NCI-H146 treated with DMSO at 0.1 percent for 48 hours (cell line): ENCODE results near the gene DPH7.
"Not testable (repeated sequence)": the region's sequence is repeated elsewhere in the genome, so short reads cannot be mapped to it uniquely, and the experiment has no call there.

Experiments
- DNase-seq: peaks from one replicate; lab custom pipeline; 2025; ENCODE audit not compliant: unreplicated experiment; lab: John Stamatoyannopoulos, UW

The DPH7 gene

DNA sequence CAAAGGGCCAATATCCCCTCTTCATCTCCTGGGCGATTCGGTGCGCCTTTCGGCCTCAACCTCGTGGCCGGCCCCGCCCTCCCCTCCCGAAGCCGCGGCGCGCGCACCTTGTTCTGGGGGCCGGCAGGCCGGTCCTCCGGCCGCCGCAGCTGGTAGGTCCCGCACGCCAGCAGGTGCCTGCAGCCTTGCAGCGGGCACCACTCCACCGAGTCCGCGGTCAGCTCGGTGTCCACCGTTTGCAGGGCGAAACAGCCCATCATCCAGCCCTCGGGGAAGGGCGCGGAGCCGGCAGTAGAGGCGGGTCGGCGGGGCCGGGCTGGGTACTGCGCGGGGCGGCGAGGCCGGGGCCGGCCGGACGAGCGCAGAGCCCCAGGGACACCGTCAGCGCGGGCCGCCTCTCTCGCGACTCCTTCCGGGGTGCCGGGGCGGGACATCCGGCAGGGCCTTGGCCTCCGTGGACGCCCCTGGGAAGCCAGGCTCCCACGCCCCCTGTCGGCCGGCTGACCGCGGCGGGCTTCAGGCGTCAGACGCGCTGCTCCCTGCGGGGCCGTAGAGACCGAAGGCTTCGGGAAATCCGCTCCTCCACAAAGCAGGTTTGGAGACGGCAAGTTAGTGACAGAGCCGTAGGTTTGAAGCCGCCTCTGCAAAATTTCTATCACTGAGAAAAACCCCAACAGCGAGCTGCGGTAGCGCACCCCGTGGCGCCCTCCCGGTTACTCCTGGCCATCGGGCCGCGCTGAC, at the start of gene DPH7:
DPH7 (minus strand) TSS at position 408 of the 741 bp plus-strand sequence; CDS start at position 260, 148 bp downstream.
- peak; percentile 49 for DNase-seq

- DNase-seq: not testable (repeated sequence)
Observed at GRCh38 chr9:137627406-137627805, 48.7 kb upstream of the DPH7 start.

DNA sequence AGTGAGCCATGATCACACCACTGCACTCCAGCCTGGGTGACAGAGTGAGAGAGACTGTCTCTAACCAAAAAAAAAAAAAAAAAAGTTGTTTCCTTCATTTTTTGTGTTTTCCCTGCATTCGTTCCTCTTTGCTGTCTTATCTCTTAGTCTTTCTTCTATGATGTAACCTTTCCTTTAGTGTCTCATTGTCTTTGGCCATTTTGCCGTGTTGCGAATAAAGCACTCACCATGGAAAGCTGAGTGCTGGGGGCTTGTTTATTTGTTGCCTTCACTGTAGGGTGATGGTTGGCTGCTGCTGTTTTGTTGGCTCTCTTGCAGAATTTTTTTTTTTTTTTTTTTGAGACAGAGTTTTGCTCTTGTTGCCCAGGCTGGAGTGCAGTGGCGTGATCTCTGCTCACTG, 47.7 kb upstream of the DPH7 start:
- no peak for DNase-seq

- DNase-seq: not testable (repeated sequence)
Observed at GRCh38 chr9:137622211-137622610, 43.5 kb upstream of the DPH7 start.

- DNase-seq: no peak
Observed at GRCh38 chr9:137621131-137621757, 42.5 kb upstream of the DPH7 start.

DNA sequence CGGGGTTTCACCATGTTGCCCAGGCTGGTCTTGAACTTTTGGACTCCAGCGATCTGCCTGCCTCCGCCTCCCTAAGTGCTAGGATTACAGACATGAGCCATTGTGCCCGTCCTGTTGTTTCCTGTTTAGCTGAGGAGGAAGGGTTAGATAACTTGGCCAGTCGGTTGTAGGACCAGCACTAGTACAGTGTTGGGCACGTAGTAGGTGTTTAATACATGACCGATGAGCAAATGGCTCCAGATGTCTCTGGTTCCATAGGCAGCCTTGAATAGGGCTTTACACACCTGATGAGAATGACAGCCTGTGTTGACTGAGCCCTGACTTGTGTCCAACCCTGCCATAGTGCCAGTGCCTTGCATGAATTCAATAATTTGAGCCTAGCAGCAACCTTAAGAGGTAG, 41.9 kb upstream of the DPH7 start:
- DNase-seq: no peak

GRCh38 chr9:137620048-137620405, 41.3 kb upstream of the DPH7 start:
- DNase-seq: no peak

GRCh38 chr9:137619240-137620047, 40.7 kb upstream of the DPH7 start:
- DNase-seq: no peak

DNA sequence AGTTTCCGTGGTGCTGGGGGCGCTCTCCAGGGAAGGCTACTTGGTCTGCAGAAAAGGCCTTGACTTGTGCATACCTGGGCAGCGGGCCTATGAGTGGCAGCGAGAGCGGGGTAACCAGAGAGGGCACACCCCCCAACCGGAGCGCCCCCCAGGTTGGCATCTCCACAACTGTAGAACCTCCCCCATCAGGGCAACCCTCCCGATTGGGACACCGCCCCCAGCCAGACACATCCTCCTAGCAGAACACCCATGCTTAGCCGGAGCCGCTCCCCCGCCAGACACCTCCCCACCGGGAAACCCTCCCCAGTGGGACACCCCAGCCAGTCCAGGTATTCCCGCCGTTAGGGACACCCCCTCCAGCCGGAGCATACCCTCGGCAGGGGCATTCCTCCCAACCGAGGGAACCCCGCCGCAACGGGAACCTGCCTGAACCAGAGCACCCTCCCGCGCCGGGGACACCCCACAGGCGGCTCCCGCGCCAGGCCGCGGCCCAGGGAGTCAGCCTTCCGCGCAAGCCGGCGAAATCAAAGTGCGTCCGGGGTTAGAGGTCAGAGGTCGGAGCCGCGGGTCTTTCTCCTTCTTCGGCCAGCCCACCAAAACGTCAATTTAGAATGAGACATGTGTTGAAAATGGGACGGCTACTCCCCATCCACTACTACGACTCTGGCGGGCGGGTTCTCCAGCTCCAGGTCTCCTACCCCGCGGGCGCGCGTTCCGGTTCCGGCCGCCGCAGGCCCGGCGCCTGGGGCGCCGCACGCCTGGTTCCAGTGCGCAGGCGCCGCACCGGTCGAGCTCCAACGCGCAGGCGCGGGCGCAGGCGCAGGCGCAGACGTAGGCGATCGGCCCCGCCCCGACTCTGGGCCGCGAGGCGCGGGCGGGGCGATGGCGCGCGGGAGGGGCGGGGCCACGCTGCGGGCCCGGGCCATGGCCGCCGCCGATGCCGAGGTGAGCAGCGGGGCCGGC, 39.7 kb upstream of the DPH7 start, which contains the start of gene EHMT1:
EHMT1 (plus strand) TSS at position 901 of the 963 bp plus-strand sequence; CDS start at position 925, 24 bp downstream.
- peak; percentile 64 for DNase-seq

DNA sequence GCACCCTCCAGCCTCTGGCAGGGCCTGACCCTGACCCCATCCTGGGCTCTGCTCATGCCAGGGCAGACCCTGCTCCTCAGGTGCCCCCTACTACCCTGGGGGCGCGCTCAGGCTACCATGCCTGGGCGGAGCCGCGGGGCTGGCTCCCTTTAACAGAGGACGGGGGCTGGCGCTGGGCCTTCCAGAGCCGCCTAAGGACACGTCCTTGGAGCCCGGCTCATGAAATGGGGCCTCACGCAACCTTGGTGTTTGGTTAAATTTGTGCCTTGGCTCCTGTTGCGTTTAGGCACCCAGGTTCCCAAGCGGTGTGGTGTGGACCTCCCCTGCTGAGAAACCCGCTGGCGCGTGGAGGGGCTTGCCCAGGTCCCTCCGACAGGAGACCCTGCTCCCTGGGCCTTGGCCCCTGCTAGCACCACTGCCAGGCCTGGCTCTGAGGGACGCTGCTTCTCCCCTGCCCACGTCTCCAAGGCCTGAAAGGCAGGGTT, 36.7 kb upstream of the DPH7 start:
- DNase-seq: no peak

DNA sequence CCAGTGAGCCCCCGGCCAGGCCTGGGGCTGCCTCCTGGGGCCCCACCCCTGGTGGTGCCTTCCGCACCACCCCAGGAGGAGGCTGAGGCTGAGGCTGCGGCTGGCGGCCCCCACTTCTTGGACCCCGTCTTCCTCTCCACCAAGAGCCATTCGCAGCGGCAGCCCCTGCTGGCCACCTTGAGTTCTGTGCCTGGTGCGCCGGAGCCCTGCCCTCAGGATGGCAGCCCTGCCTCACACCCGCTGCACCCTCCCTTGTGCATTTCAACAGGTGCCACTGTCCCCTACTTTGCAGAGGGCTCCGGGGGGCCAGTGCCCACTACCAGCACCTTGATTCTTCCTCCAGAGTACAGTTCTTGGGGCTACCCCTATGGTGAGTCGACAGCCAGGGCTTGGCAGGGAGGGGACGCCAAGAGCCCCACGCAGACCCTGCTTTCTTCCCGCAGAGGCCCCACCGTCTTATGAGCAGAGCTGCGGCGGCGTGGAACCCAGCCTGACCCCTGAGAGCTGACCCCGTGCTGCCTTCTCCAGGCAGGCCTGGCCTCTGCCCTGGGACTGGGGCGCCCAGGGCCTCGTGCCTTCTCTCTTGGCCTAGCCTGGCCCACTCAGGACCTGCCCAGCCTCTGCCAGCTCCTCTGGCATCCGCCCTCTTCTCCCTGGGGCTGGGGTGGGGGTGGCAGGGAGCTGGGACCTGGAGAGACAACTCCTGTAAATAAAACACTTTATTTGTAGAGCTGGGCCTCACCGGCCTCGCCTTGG, 36.1 kb upstream of the DPH7 start:
- DNase-seq: no peak

DNA sequence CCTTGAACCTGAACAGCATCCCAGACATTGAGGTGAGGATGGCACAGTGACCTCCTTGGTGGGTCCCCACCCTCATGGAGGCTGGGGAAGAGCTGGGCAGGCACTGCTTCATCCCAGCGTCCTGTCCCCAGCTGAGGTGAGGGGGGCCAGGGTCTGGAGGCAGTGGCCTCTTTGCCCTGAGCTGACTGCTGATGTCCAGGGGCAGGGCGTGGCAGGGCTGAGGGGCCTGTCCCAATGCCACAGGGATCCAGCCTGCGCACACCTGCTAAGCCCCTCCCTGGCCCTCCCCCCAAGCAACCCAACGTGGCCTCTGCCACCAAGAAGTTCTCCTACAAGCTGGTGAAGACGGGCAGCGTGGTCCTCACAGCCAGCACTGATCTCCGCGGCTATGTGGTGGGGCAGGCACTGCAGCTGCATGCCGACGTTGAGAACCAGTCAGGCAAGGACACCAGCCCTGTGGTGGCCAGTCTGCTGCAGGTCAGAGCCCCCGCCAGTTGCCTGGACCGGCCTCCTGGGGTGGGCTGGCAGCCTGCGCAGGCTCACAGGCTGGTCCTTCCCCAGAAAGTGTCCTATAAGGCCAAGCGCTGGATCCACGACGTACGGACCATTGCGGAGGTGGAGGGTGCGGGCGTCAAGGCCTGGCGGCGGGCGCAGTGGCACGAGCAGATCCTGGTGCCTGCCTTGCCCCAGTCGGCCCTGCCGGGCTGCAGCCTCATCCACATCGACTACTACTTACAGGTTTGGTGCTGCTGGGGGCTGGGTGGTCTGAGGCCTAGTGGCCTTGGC, 35.2 kb upstream of the DPH7 start:
- no peak for DNase-seq

GRCh38 chr9:137613259-137613658, 34.5 kb upstream of the DPH7 start:
- no peak for DNase-seq

DNA sequence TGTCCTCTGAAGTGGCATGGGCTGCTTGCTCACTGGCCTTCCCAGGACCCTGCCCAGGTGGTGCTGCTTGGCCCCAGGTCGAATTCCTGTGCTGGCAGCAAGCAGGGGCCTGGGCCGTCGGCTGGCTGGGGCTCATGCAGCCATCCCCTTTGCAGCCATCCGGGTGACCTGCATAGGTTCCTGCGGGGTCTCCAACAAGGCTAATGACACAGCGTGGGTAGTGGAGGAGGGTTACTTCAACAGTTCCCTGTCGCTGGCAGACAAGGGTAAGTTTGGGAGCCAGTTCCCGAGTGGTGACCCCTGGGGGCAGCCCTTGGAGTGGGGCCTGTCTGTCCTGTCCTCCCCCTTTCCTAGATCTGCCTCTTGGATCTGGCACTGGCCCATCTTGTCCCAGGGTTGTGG, 34.0 kb upstream of the DPH7 start:
- no peak for DNase-seq

DNA sequence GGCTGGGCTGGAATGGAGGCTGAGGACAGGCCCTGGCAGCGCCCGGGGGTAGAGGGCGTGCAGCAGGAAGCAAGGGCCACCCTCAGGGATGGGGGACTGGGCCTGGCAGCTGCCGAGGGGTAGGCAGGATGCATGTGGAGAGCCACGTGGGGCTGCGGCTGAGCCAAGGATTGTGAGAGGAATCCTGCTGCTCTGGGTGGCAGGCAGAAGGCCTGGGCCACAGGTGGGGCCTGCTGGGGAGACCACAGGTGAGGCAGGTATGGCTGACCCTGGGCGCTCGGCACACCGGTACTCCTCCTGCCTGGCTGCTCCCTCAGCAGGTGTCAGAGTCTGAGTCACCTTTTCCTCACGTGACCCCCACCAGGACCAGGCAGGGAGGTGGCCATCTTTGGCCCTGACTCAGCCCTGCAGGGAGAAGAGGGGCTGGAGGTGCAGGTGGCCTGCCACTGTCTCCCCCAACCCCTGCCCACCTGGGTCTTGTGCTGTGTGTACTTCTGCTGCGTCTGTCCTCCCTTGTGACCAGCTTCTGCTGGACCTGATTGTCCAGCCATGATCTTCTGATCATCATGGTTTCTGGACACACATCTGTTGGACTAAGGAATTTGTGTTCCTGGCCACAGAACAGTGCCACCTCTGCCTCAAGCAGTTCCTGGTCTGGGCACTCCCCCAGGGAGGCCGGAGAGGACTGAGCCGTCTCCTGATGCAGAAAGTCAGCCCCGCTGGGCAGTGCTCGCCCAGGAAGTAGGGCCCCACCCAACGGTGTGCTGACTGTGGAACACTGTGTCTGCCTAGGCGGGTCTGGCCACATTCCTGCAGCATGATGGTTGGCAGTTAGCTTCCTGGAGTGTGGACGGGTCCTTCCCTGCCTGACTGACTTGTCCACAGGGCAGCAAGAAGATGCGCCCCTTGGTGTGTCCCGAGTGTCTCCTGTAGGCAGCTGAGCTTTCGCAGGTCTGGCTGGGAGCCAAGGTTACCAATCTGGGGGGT, 33.2 kb upstream of the DPH7 start:
- DNase-seq: peak; percentile 53

GRCh38 chr9:137610944-137611343, 32.2 kb upstream of the DPH7 start:
- DNase-seq: no peak

GRCh38 chr9:137607141-137607857, 28.6 kb upstream of the DPH7 start:
- no peak for DNase-seq
